ENCODE measurements around the gene MPHOSPH10. TPM values are rescaled to one million over a fixed set of nuclear protein-coding genes. Genes with fewer than 3 reads are reported as not detected.
A peak's percentile ranks its signal among the peaks of the same experiment; 100 is the strongest.
"Not testable (repeated sequence)": the region's sequence is repeated elsewhere in the genome, so short reads cannot be mapped to it uniquely, and the experiment has no call there.

Gene MPHOSPH10
- total and polyA plus RNA-seq, 2 of the 4 experiments (the other 2 are of a cell fraction) = 5.4 to 11.2 TPM

DNA sequence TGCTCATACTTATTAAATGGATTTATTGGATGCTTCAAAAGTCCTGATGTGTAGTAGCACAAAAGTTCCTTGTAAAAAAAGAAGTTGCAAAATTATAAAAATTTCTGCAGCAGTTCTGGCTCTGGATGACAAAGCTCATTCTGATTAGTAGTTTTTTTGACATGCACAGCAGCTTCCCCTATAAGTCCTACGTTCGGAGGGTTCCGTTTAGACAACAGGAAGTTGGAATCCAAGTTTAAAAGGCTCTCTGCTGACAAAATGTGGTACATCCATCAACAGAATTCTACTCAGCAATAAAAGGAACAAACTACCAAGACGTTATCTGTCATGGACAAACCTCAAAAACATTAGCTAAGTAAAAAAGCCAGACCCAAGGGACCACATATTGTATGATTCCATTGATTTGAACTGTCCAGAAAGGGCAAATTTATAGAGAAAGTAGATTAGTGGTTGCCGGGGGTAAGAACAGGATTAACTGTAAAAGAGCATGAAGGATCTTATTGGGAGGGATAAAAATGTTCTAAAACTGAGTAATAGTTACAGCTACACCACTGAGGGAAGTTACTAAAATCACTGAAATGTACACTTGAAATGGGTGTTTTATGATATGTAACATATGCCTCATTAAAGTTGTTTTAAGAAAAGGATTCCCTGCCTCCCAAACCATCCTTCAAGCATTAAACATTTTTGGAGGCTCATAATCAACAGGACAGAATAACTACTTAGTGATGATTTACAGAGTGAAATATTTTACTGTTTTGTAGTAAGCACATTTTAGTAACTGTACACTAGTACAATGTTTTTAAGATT, 53.1 kb downstream of the MPHOSPH10 start:
- H3K56ac ChIP-seq (ENCODE audit: extremely low read depth, insufficient read depth, low read length); BruUV-seq (replicated peaks); dilution Hi-C loops (cut with HindIII; ENCODE audit: low sequenced_read_pairs, unreplicated experiment); H4K8ac ChIP-seq (ENCODE audit: low read depth in 2 of 2, low read length in 2 of 2); DNase-seq; H3K4me1 ChIP-seq (ENCODE audit: control insufficient read depth, insufficient read depth, low read length); H3K9me3 ChIP-seq (ENCODE audit: control insufficient read depth, insufficient read depth, low read length); H3K27me3 ChIP-seq (ENCODE audit: control insufficient read depth, insufficient read depth, low read length); in situ Hi-C loops (cut with MboI; ENCODE audit: low sequenced_read_pairs); H3K4me3 ChIP-seq (ENCODE audit: insufficient read depth, low read depth, low read length); CTCF ChIA-PET; H3K4ac ChIP-seq (ENCODE audit: low read depth, low read length); H3K18ac ChIP-seq (ENCODE audit: low read depth, low read length); H2BK20ac ChIP-seq (ENCODE audit: low read depth, low read length); POLR2A ChIA-PET (ENCODE audit: unreplicated experiment); H3K23ac ChIP-seq (ENCODE audit: low read depth, low read length); H3K14ac ChIP-seq (replicated peaks; ENCODE audit: low read depth, low read length); H3K9ac ChIP-seq (ENCODE audit: low read depth, low read length); H3K79me1 ChIP-seq (ENCODE audit: low read depth in 1 of 2, low read length in 2 of 2); H2AK9ac ChIP-seq (replicated peaks; ENCODE audit: low read depth, low read length, poor library complexity); H3K36me3 ChIP-seq (ENCODE audit: control insufficient read depth, insufficient read depth, low read length); H2BK15ac ChIP-seq (ENCODE audit: low read depth, low read length); H3K27ac ChIP-seq (ENCODE audit: insufficient read depth, low read length); H2BK120ac ChIP-seq (ENCODE audit: low read depth, low read length); H4K5ac ChIP-seq (ENCODE audit: low read depth, low read length); H2AK5ac ChIP-seq (ENCODE audit: low read depth, low read length); H4K20me1 ChIP-seq (ENCODE audit: insufficient read depth, low read length); H4K91ac ChIP-seq (ENCODE audit: insufficient read depth, low read depth, low read length); H2AFZ ChIP-seq (replicated peaks; ENCODE audit: low read length, poor library complexity); H3K4me2 ChIP-seq (ENCODE audit: low read depth, low read length); intact Hi-C loops (cut with micrococcal nuclease); H3K9me1 ChIP-seq (ENCODE audit: insufficient read depth, low read length); H2BK5ac ChIP-seq (ENCODE audit: low read depth, low read length, poor library complexity, severe bottlenecking): not testable (repeated sequence)
- WGBS, 2 experiments (ENCODE audit: extremely low coverage in 2 of 2, insufficient read length in 1 of 2) = no CpG with 5 or more reads among the region's 5 CpGs
- ATAC-seq (ENCODE audit: low read depth) = peak; percentile 37
